Stimulated activated CD8-positive, alpha-beta memory T cell treated with anti-CD3 and anti-CD28 coated beads, Interleukin-2, amount 100 ng/mL, for 48 hours (primary cell): ENCODE data around the gene SLC6A19.

Source experiments
- DNase-seq, 2 donors: peaks; one replicate each; pipeline ENCODE4 v3.0.0-alpha.2; 2020; ENCODE audit warnings: low read depth in 2 of 2

SLC6A19 gene

GRCh38 chr5:1166370-1166769 lies 35.0 kb upstream of the SLC6A19 start:
- no peak for DNase-seq

DNA sequence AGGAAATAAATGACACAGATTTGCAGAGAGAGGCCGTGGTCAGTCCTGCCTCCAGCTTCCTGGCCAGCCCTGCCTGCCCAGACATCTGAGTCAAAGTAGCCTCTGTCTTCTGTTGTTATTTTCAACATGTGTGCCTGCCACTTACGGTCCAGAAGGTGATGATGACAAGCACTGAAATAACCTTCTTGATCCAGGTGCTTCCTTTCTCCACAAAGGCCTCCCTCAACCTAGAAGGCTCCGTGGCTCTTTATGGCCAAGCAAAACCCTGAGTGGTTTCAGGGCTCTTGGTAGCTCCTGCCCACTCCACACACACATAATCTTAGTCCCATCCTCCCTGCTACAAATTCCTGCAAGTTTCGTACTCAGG lies 34.1 kb upstream of the SLC6A19 start:
- no peak for DNase-seq

- DNase-seq: peak; percentile 36 to 40
Measured at GRCh38 chr5:1167728-1168709, 33.4 kb upstream of the SLC6A19 start.

DNA sequence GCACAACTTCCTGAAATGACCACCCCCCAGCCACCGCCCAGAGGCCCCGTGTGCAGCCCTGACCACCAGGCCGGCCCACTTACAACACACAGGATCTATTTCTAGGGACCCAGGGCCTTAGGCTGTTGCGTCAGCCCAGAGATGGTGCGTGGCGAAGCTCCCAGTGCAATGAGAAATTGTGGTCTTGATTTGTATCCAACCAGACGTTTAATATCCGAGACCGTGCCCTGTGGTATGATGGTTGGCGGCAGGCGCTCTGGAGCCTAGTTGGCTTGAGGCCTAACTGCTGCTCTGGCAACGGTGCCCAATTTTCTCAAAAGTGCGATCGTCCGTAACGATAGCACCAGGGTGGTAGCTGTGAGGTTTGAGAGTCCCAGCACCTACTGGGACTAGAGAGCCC lies 32.6 kb upstream of the SLC6A19 start:
- DNase-seq: no peak

GRCh38 chr5:1169211-1170115 lies 31.9 kb upstream of the SLC6A19 start:
- no peak for DNase-seq

- DNase-seq: no peak
Measured at GRCh38 chr5:1171340-1171941, 30.0 kb upstream of the SLC6A19 start.

GRCh38 chr5:1172007-1172581 lies 29.3 kb upstream of the SLC6A19 start:
- DNase-seq: no peak

GRCh38 chr5:1172670-1173404 lies 28.6 kb upstream of the SLC6A19 start:
- peak in 1 of 2 donors; percentile 13 for DNase-seq

DNA sequence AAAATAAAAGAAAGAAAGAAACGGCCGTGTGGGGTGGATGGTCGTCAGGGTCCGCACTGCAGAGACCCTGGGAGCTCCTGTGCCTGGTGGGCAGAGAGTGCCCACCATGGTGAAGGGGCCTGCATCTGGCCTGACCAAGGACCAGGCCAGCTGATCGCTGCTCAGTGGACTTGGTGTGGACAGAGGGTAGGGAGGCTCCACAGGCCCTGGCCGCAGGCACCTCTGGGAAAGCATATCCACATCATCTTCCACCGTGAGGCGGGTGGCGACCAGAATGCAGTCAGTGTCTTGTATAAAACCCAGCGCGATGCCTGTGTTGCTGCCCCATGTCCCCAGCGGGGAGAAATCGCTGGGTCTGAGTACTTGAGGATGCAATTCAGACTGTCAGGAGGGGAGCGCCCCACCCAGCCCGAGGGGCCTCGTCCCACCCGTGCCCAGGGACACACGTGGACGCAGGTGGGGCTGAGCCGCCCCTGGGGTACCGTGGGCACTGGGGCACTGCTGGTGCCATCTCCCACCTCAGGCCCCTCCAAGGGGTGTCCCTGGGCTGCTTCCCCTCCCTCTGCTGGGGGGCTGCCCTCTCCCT lies 27.8 kb upstream of the SLC6A19 start:
- DNase-seq: no peak

DNA sequence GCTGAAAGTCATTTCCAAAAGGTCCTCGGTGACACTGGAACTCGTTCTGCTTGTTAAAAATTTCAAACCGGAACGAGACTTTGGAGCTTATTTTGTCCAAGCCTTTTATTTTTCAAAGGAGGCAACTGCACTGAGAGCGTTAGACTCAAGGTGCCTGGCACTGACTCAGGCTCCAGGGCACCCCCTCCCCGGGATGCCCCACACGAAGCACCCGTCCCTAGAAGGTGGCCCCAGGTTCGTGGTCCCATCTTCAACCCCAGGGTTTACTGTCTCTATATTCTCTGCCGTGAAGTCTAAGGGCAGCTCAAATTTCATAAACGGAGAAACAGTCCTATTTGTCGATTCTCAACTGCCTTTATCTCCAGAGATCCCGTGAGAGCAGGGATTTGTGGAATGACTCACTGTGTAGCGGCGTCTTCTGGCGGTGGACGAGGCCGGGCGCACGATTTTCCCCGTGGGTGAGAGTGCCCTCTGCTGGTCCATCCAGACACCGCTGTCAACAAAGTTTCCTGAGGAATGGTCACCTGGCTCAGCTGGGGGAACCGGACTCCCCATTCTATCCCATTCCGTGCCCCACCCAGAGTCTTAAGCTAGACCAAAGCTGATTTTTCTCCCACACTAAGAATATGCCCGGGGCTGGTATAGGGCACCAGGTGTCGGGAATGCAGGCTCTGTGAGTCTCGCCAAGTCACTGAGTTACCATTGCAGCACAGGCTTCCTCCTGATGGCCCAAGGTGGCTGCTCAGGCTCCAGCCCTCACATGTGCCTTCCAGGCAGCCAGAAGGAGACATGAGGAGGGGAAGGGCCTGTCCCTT lies 27.1 kb upstream of the SLC6A19 start:
- peak; percentile 29 to 43 for DNase-seq

- no peak for DNase-seq
Measured at GRCh38 chr5:1175015-1175414, 26.4 kb upstream of the SLC6A19 start.

- no peak for DNase-seq
Measured at GRCh38 chr5:1175801-1176472, 25.5 kb upstream of the SLC6A19 start.

GRCh38 chr5:1176473-1177391 lies 24.7 kb upstream of the SLC6A19 start:
- no peak for DNase-seq

DNA sequence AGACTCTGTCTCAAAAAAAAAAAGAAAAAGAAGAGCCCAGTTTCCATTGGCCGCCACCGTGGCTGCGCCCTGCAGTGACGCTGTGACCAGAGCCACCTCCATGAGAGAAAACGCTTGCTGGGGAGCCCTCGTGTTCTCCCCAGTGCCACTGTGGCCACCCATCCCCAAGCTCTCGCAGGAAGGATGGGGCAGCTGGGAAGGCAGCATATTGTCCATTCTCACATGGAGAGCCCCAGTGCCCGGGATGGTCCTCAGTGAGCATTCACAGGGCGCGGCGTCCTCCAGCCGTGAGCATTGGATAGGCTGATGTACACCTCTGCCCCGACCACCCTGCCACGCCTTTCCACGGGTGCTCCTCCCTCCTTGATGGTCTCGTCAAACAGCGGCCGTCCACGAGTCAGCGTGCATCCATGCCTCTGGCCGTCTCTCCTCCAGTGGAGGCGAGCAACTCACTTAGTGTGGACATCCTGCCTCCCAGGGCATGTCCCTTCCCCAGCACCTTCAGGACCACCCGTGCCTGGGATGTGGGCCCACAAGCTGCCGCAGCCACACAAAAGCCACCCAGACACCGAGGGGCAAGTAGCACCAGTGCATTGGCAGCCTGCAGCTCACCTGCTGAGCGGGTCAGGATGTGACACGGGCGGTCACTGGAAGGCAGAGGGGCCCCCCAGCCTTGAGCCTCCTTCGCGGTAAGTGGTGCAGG lies 23.4 kb upstream of the SLC6A19 start:
- DNase-seq: no peak

- DNase-seq: no peak
Measured at GRCh38 chr5:1178529-1179382, 22.6 kb upstream of the SLC6A19 start.

DNA sequence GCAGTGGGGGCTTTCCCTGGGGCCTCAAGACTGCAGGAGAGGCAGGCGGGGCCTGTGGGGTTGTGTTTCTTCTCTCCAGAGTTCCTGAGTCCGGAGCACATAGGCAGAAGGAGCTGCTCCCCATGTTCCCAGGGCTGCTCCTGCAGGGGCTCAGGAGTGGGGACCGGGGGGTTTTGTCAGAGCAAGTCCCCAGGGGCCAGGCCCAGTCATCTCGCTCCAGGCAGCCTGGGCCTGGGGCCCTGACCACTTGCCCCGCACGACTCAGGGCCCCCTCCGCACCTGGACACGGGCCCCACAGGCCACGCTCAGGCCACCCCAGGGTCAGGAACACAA lies 22.0 kb upstream of the SLC6A19 start:
- no peak for DNase-seq

DNA sequence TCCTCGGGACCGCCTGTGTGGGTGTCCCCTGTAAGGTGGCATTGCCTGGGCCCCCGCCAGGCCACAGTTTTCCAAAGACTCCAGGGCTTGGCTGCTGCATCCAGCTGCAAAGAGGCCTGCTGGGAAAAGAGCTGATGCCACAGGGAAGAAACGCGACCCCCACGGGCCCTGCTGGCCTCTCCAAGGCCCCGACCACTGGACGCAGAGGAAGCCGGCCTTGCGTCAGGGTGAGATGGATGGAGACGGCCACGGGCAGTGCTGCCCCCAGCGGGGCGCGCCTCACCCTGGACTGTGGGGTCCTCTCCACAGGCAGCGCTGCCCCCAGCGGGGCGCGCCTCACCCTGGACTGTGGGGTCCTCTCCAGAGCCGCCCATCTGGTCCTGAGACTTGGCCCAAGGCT lies 21.3 kb upstream of the SLC6A19 start:
- no peak for DNase-seq
